ENCODE data around the gene UBA1.

The UBA1 gene

DNA sequence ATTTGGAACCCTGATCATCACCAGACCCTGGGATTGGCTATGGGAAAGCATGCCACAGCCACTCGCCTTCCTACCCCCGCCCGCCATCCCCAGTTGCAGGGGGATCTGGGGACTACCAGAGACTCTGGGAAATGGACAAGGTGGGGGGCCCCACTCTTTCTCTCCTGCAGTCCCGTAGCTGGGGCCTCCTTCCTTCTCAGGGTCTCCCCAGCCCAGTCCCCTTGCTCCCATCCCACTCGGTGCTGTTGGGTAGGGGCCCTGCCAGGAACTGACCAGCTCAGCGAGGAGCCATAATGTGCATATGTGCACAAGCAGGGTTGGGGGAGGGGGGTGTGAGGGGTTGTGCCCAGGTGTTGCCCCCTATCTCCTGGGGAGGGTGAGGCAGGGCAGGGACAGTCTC lies 35.8 kb downstream of the UBA1 start:
- DNase-seq (ENCODE audit: low read depth in 1 of 2, low spot score in 1 of 2) = no peak
- TF ChIP-seq, protein P1, sequence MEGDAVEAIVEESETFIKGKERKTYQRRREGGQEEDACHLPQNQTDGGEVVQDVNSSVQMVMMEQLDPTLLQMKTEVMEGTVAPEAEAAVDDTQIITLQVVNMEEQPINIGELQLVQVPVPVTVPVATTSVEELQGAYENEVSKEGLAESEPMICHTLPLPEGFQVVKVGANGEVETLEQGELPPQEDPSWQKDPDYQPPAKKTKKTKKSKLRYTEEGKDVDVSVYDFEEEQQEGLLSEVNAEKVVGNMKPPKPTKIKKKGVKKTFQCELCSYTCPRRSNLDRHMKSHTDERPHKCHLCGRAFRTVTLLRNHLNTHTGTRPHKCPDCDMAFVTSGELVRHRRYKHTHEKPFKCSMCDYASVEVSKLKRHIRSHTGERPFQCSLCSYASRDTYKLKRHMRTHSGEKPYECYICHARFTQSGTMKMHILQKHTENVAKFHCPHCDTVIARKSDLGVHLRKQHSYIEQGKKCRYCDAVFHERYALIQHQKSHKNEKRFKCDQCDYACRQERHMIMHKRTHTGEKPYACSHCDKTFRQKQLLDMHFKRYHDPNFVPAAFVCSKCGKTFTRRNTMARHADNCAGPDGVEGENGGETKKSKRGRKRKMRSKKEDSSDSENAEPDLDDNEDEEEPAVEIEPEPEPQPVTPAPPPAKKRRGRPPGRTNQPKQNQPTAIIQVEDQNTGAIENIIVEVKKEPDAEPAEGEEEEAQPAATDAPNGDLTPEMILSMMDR (IDR thresholded peaks at IDR 0.05; ENCODE audit: insufficient read depth, low read length) = no peak
- TF ChIP-seq SPI1 (IDR thresholded peaks at IDR 0.05; ENCODE audit: borderline replicate concordance, low read depth) = no peak
- TF ChIP-seq POLR2AphosphoS5 (IDR thresholded peaks at IDR 0.05; ENCODE audit: low read depth) = no peak
- TF ChIP-seq GABPA (IDR thresholded peaks at IDR 0.05; ENCODE audit: low read depth) = no peak
- TF ChIP-seq, protein P2, sequence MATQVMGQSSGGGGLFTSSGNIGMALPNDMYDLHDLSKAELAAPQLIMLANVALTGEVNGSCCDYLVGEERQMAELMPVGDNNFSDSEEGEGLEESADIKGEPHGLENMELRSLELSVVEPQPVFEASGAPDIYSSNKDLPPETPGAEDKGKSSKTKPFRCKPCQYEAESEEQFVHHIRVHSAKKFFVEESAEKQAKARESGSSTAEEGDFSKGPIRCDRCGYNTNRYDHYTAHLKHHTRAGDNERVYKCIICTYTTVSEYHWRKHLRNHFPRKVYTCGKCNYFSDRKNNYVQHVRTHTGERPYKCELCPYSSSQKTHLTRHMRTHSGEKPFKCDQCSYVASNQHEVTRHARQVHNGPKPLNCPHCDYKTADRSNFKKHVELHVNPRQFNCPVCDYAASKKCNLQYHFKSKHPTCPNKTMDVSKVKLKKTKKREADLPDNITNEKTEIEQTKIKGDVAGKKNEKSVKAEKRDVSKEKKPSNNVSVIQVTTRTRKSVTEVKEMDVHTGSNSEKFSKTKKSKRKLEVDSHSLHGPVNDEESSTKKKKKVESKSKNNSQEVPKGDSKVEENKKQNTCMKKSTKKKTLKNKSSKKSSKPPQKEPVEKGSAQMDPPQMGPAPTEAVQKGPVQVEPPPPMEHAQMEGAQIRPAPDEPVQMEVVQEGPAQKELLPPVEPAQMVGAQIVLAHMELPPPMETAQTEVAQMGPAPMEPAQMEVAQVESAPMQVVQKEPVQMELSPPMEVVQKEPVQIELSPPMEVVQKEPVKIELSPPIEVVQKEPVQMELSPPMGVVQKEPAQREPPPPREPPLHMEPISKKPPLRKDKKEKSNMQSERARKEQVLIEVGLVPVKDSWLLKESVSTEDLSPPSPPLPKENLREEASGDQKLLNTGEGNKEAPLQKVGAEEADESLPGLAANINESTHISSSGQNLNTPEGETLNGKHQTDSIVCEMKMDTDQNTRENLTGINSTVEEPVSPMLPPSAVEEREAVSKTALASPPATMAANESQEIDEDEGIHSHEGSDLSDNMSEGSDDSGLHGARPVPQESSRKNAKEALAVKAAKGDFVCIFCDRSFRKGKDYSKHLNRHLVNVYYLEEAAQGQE (IDR thresholded peaks at IDR 0.05; ENCODE audit: insufficient replicate concordance, low read depth) = no peak
- Histone ChIP-seq H3K27ac (replicated peaks) (no peak overlapping the region), H3K4me3 (replicated peaks; ENCODE audit: insufficient read depth, low read length) (no peak overlapping the region), H3K27me3 (ENCODE audit: insufficient read depth, poor library complexity, severe bottlenecking) (no peaks in the 10 kb centered on the region)

DNA sequence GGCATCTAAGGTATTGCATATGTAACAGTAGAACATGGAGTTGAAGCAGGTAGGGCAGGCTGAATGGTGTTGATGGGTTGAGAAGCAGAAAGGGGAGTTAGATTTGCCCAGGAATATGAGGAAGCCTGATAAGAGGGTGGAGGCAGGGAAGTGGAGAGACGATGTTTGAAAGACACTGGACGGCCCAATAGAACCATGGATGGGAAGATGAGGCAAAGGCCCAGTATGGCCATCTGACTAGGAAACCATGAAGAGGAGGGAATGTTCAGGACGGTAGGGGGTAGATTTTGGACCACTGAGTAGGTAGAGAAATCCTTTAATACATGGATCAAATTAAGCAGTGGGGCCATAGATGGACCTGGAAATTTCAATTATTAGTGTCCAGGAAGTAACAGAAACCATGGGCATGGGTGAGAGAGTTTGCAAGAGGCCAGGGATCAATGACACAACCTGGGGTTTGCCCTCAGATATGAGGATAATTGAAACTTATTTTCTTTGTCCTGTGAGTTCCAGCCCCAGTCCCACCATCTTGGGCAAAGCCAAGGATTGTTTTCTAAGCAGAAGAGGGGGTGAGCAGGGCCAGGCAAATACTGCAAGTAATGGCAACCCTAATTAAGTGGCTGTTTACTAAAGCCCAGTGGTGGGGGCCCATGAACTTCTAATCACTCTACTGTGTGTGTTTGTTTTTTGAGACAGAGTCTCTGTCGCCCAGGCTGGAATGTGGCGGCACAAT lies 36.7 kb downstream of the UBA1 start:
- TF ChIP-seq, protein P2 (IDR thresholded peaks at IDR 0.05; ENCODE audit: insufficient replicate concordance, low read depth) = no peak
- TF ChIP-seq GABPA (IDR thresholded peaks at IDR 0.05; ENCODE audit: low read depth) = no peak
- no peak for TF ChIP-seq SPI1 (IDR thresholded peaks at IDR 0.05; ENCODE audit: borderline replicate concordance, low read depth)
- peak; percentile 25; the same call in 1 of the 2 replicates for TF ChIP-seq POLR2AphosphoS5 (IDR thresholded peaks at IDR 0.05; ENCODE audit: low read depth)
- TF ChIP-seq, protein P1 (IDR thresholded peaks at IDR 0.05; ENCODE audit: insufficient read depth, low read length) = no peak
- Histone ChIP-seq H3K27ac (replicated peaks) (no peak overlapping the region), H3K4me3 (replicated peaks; ENCODE audit: insufficient read depth, low read length) (no peak overlapping the region), H3K27me3 (ENCODE audit: insufficient read depth, poor library complexity, severe bottlenecking) (no peaks in the 10 kb centered on the region)
- no peak for DNase-seq (ENCODE audit: low read depth in 1 of 2, low spot score in 1 of 2)

DNA sequence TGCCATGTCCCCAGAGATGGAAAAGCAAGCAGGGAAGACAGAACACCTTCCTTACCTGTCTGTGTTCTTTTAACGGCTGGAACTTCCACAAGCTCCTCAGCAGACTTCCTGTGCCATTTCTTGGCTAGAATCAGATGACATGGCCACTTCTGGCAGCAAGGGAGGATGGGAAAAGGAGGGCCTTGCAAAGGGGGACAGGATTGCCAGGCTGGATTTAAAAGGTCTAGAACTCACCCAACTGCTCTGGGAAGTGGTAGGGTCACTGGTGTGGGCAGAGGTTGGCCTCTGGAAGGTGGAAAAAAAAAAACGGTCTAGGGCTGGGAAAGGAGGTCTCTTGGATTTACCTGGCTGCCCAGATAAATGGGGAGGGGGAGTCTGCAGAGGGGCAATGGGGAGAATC lies 37.5 kb downstream of the UBA1 start:
- Histone ChIP-seq H3K27ac (replicated peaks) (no peak overlapping the region), H3K4me3 (replicated peaks; ENCODE audit: insufficient read depth, low read length) (no peak overlapping the region), H3K27me3 (ENCODE audit: insufficient read depth, poor library complexity, severe bottlenecking) (no peaks in the 10 kb centered on the region)
- DNase-seq (ENCODE audit: low read depth in 1 of 2, low spot score in 1 of 2) = no peak
- TF ChIP-seq POLR2AphosphoS5 (IDR thresholded peaks at IDR 0.05; ENCODE audit: low read depth) = 0 out of 2 replicates have a peak, but pooled peaks have one; percentile 8
- TF ChIP-seq, protein P1 (IDR thresholded peaks at IDR 0.05; ENCODE audit: insufficient read depth, low read length) = no peak

All from HL-60 (cell line).